ENCODE results near the gene TBC1D22A.

Gene TBC1D22A

GRCh38 chr22:47188261-47189055, 426.0 kb downstream of the TBC1D22A start:
- DNase-seq (ENCODE audit: low read depth, low spot score), result no peak

- no peak for DNase-seq (ENCODE audit: low read depth, low spot score)
These were observed 426.8 kb downstream of the TBC1D22A start for GRCh38 chr22:47189056-47189916.

- no peak for DNase-seq (ENCODE audit: low read depth, low spot score)
These were observed 428.0 kb downstream of the TBC1D22A start for GRCh38 chr22:47190276-47190956.

- no peak for DNase-seq (ENCODE audit: low read depth, low spot score)
These were observed 428.7 kb downstream of the TBC1D22A start for GRCh38 chr22:47190957-47191670.

GRCh38 chr22:47191671-47192650, 429.5 kb downstream of the TBC1D22A start:
- DNase-seq (ENCODE audit: low read depth, low spot score), result no peak

- no peak for DNase-seq (ENCODE audit: low read depth, low spot score)
These were observed 430.4 kb downstream of the TBC1D22A start for GRCh38 chr22:47192651-47193437.

- DNase-seq (ENCODE audit: low read depth, low spot score), result no peak
These were observed 431.3 kb downstream of the TBC1D22A start for GRCh38 chr22:47193606-47194329.

- DNase-seq (ENCODE audit: low read depth, low spot score), result no peak
These were observed 432.2 kb downstream of the TBC1D22A start for GRCh38 chr22:47194476-47195155.

GRCh38 chr22:47195156-47195483, 432.7 kb downstream of the TBC1D22A start:
- no peak for DNase-seq (ENCODE audit: low read depth, low spot score)

- no peak for DNase-seq (ENCODE audit: low read depth, low spot score)
These were observed 433.2 kb downstream of the TBC1D22A start for GRCh38 chr22:47195484-47196165.

GRCh38 chr22:47196166-47196849, 433.9 kb downstream of the TBC1D22A start:
- no peak for DNase-seq (ENCODE audit: low read depth, low spot score)

GRCh38 chr22:47196881-47197772, 434.7 kb downstream of the TBC1D22A start:
- no peak for DNase-seq (ENCODE audit: low read depth, low spot score)

GRCh38 chr22:47197773-47198500, 435.5 kb downstream of the TBC1D22A start:
- no peak for DNase-seq (ENCODE audit: low read depth, low spot score)

GRCh38 chr22:47198801-47199251, 436.4 kb downstream of the TBC1D22A start:
- no peak for DNase-seq (ENCODE audit: low read depth, low spot score)

- DNase-seq (ENCODE audit: low read depth, low spot score), result no peak
These were observed 437.0 kb downstream of the TBC1D22A start for GRCh38 chr22:47199261-47199978.
